CD4-positive, alpha-beta T cell (primary cell): Measurements from ENCODE around the gene BPIFB1. TPM values are rescaled to one million over a fixed set of nuclear protein-coding genes. Genes with fewer than 3 reads are reported as not detected.

ENCODE experiments used
- ATAC-seq: fragments of 200-7000 bp; cut with Tn5 transposase; one replicate; pipeline ENCODE4 v1.10.0; 2022; ENCODE audit warnings: mild to moderate bottlenecking; ENCODE audit not compliant: poor library complexity
- CTCF ChIA-PET: fragments of 350-600 bp; sonication (Branson Sonifier 250); formaldehyde crosslinking; loops from one replicate; lab custom pipeline; 2021; ENCODE audit warnings: antibody characterized with exemption, inconsistent platforms; lab: Charles Lee
- POLR2A ChIA-PET: fragments of 350-600 bp; sonication (Branson Sonifier 250); formaldehyde crosslinking; loops from one replicate; lab custom pipeline; 2021; ENCODE audit warnings: antibody characterized with exemption, inconsistent platforms; lab: Charles Lee
- DNase-seq, 14 experiments: peaks; one replicate each; pipeline ENCODE4 v3.0.0-alpha.2; 2013 to 2020; ENCODE audit warnings: mixed read lengths in 2 of 14
- H3K27ac ChIP-seq, 2 donors: one replicate each; pipeline versions ENCODE4 v1.5.1 to v1.7.0; 2013; ENCODE audit warnings: low read length in 2 of 2, low read depth in 1 of 2, mild to moderate bottlenecking in 1 of 2
- H3K27me3 ChIP-seq, 2 experiments: 1 replicate in 1 of 2; 2 replicates in 1 of 2; pipeline versions ENCODE4 v1.6.1 to v1.7.0; 2013; ENCODE audit warnings: low read length in 2 of 2, control low read depth in 1 of 2, mild to moderate bottlenecking in 1 of 2, moderate library complexity in 1 of 2; ENCODE audit not compliant: insufficient read depth in 2 of 2, control insufficient read depth in 1 of 2
- H3K36me3 ChIP-seq: one replicate; pipeline ENCODE4 v1.6.1; 2013; ENCODE audit warnings: low read length, control low read depth; ENCODE audit not compliant: insufficient read depth
- H3K4me1 ChIP-seq: one replicate; pipeline ENCODE4 v1.6.1; 2013; ENCODE audit warnings: low read length, control low read depth; ENCODE audit not compliant: insufficient read depth
- H3K4me3 ChIP-seq: one replicate; pipeline ENCODE4 v1.5.1; 2013; ENCODE audit warnings: mild to moderate bottlenecking, low read length, moderate library complexity
- H3K9me3 ChIP-seq, 2 experiments: 1 replicate in 1 of 2; 2 replicates in 1 of 2; pipeline versions ENCODE4 v1.6.1 to v1.7.0; 2013; ENCODE audit warnings: low read length in 2 of 2, mild to moderate bottlenecking in 2 of 2, control low read depth in 1 of 2, moderate library complexity in 1 of 2; ENCODE audit not compliant: control insufficient read depth in 1 of 2, insufficient read depth in 1 of 2
- H3K27ac Mint-ChIP-seq: one replicate; pipeline ENCODE4 v1.8.0; 2020; ENCODE audit warnings: mixed read lengths
- H3K27me3 Mint-ChIP-seq: one replicate; pipeline ENCODE4 v1.8.0; 2021; ENCODE audit warnings: mixed read lengths
- H3K36me3 Mint-ChIP-seq: one replicate; pipeline ENCODE4 v1.8.0; 2021; ENCODE audit warnings: low read depth, mixed read lengths
- H3K4me1 Mint-ChIP-seq: one replicate; pipeline ENCODE4 v1.8.0; 2021; ENCODE audit warnings: low read depth, mixed read lengths
- H3K4me3 Mint-ChIP-seq: one replicate; pipeline ENCODE4 v1.8.0; 2020; ENCODE audit warnings: mild to moderate bottlenecking, mixed read lengths
- H3K9me3 Mint-ChIP-seq: one replicate; pipeline ENCODE4 v1.8.0; 2020; ENCODE audit warnings: mixed read lengths
- CTCF ChIP-seq: fragments of 200-600 bp; IDR thresholded peaks from one replicate; pipeline ENCODE4 v1.8.0; 2022; ENCODE audit warnings: antibody characterized with exemption, mild to moderate bottlenecking
- intact Hi-C, 2 experiments: fragments of 100-400 bp; cut with DNase I in 1 of 2; cut with micrococcal nuclease in 1 of 2; formaldehyde crosslinking; loops; one replicate each; pipeline versions ENCODE4 v1.15.1 to v1.9.0; 2023 to 2025; cut with DNase I, micrococcal nuclease
- total RNA-seq, 174 experiments: library from RNA in 2 of 174; stranded (reverse) in 2 of 174; gene quantifications; one replicate each; pipeline ENCODE4 v1.2.3 and lab custom pipeline; 2021 to 2026

The BPIFB1 gene
- total RNA-seq, 2 experiments from 2014 or later, result not detected

DNA sequence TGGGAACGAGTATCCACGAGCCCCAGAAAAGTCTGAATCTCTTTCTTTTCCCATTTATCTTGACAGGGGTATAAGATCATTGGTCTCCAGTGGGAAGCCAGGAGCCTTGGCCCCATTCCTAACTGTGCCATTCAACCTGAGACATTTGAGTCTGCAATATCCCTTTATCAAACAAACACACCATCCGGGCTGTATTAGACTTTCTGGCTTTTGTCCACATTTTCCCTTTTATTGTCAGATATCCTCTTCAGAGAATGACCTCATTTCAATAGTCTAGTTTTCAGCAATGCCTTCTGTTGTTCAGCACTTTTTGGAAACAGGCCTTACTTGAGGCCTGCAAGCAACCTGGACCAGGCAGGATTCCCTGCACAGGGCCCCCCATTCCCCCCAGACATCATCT, 31.5 kb upstream of the BPIFB1 start:
- H3K4me3 Mint-ChIP-seq, result no peak overlapping the region
- CTCF ChIA-PET, result no interaction called here
- TF ChIP-seq CTCF, result no peak

DNA sequence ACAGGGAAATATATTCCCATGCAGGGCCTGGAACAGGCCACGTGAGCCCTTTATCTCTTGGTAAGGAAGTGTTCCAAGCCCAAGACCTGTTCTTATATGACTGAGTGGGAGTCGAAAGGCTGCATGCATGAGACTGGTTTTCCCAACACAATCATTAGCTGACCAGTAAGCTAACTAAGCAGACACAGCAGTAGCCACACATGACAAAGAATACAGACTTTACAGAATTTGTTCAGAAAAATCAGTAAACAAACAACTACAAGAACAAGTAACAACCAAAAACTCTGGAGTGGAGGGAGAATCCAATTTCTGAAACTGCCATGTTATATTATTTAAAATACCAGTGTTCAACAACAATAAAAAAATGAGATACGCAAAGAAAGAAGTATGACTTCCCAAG, 30.6 kb upstream of the BPIFB1 start:
- Histone ChIP-seq H3K27me3 (no peaks in the 10 kb centered on the region), H3K4me3 (no peak overlapping the region), H3K27ac (no peak overlapping the region), H3K36me3 (no peaks in the 10 kb centered on the region), H3K4me1 (no peaks in the 10 kb centered on the region), H3K9me3 (peaks cover 0 to 4% of the 10 kb centered on the region in 2 experiments)
- ATAC-seq, result no peak
- intact Hi-C loops, result no loop called here
- Mint-ChIP-seq H3K9me3 (no peaks in the 10 kb centered on the region), H3K4me1 (no peaks in the 10 kb centered on the region), H3K4me3 (no peak overlapping the region), H3K36me3 (no peaks in the 10 kb centered on the region), H3K27ac (no peak overlapping the region), H3K27me3 (peaks cover 22% of the 10 kb centered on the region)
- ChIA-PET POLR2A (no interaction called here), CTCF (no interaction called here)
- no peak for DNase-seq
- no peak for TF ChIP-seq CTCF

More for the DNA sequence above, 31.5 kb upstream of the BPIFB1 start:
- Mint-ChIP-seq H3K9me3 (no peaks in the 10 kb centered on the region), H3K4me1 (no peaks in the 10 kb centered on the region), H3K27me3 (peaks cover 17% of the 10 kb centered on the region), H3K36me3 (no peaks in the 10 kb centered on the region), H3K27ac (no peak overlapping the region)
- Histone ChIP-seq H3K4me3 (no peak overlapping the region), H3K27ac (no peak overlapping the region), H3K4me1 (no peaks in the 10 kb centered on the region), H3K27me3 (no peaks in the 10 kb centered on the region), H3K9me3 (peaks cover 0 to 4% of the 10 kb centered on the region in 2 experiments), H3K36me3 (no peaks in the 10 kb centered on the region)
- POLR2A ChIA-PET, result no interaction called here
- intact Hi-C loops, result no loop called here
- DNase-seq (no peak), ATAC-seq (no peak)

DNA sequence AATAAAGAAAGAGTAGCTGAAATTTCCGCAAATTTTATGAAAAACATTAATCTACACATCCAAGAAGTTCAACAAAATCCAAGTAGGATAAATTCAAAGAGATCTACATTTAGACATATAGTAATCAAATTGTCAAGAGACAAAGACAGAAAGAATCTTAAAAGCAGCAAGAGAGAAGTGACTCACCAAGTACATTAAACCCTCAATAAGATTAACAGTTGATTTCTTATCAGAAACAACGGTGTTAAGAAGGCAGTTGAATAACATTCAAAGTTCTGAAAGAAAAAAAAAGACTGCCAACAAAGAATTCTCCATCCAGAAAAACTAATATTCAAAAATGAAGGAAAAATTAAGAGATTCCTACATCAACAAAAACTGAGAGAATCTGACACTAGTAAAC, 28.0 kb upstream of the BPIFB1 start:
- CTCF ChIA-PET, result no interaction called here
- no peak for DNase-seq
- no peak overlapping the region for H3K27ac Mint-ChIP-seq
- no peak overlapping the region for H3K4me3 Mint-ChIP-seq
- peaks cover 0 to 4% of the 10 kb centered on the region in 2 experiments for H3K9me3 ChIP-seq
- H3K4me1 Mint-ChIP-seq, result no peaks in the 10 kb centered on the region
- no peaks in the 10 kb centered on the region for H3K9me3 Mint-ChIP-seq
- POLR2A ChIA-PET, result no interaction called here
- H3K36me3 Mint-ChIP-seq, result no peaks in the 10 kb centered on the region
- no peaks in the 10 kb centered on the region for H3K36me3 ChIP-seq
- H3K4me1 ChIP-seq, result no peaks in the 10 kb centered on the region
- no peak overlapping the region for H3K4me3 ChIP-seq
- ATAC-seq, result no peak
- no peaks in the 10 kb centered on the region for H3K27me3 ChIP-seq
- no peak overlapping the region for H3K27ac ChIP-seq
- H3K27me3 Mint-ChIP-seq, result peaks cover 33% of the 10 kb centered on the region
- intact Hi-C loops, result no loop called here
- TF ChIP-seq CTCF, result no peak
